Activated T-cell treated with anti-CD3 and anti-CD28 coated beads, Interleukin-2, amount 50 U/mL, for 24 hours (primary cell): ENCODE results near the gene MTF2.

Experiments
- DNase-seq: peaks from one replicate; pipeline ENCODE4 v3.0.0-alpha.2; 2020
- H3K27ac Mint-ChIP-seq: 2 replicates; pipeline ENCODE4 v1.8.0; 2020; ENCODE audit warnings: mild to moderate bottlenecking, mixed read lengths
- H3K27me3 Mint-ChIP-seq: 2 replicates; pipeline ENCODE4 v1.8.0; 2020; ENCODE audit warnings: mixed read lengths
- H3K36me3 Mint-ChIP-seq: 2 replicates; pipeline ENCODE4 v1.8.0; 2020; ENCODE audit warnings: low read depth, mixed read lengths
- H3K4me1 Mint-ChIP-seq: 2 replicates; pipeline ENCODE4 v1.8.0; 2020; ENCODE audit warnings: low read depth, mixed read lengths
- H3K4me3 Mint-ChIP-seq: 2 replicates; pipeline ENCODE4 v1.8.0; 2020; ENCODE audit warnings: mild to moderate bottlenecking, moderate library complexity, mixed read lengths
- H3K9me3 Mint-ChIP-seq: 2 replicates; pipeline ENCODE4 v1.8.0; 2020; ENCODE audit warnings: mixed read lengths

The MTF2 gene

GRCh38 chr1:93107395-93107794 lies 28.3 kb downstream of the MTF2 start:
- H3K27me3 Mint-ChIP-seq, result no peaks in the 10 kb centered on the region
- H3K36me3 Mint-ChIP-seq, result peaks cover 81% of the 10 kb centered on the region
- no peak overlapping the region for H3K27ac Mint-ChIP-seq
- no peak for DNase-seq
- H3K9me3 Mint-ChIP-seq, result peaks cover 19% of the 10 kb centered on the region
- no peak overlapping the region for H3K4me3 Mint-ChIP-seq
- peaks cover 35% of the 10 kb centered on the region for H3K4me1 Mint-ChIP-seq

- no peak overlapping the region for H3K4me3 Mint-ChIP-seq
- H3K9me3 Mint-ChIP-seq, result peaks cover 19% of the 10 kb centered on the region
- H3K4me1 Mint-ChIP-seq, result peaks cover 36% of the 10 kb centered on the region
- H3K36me3 Mint-ChIP-seq, result peaks cover 87% of the 10 kb centered on the region
- no peaks in the 10 kb centered on the region for H3K27me3 Mint-ChIP-seq
- H3K27ac Mint-ChIP-seq, result no peak overlapping the region
- no peak for DNase-seq
Observed at GRCh38 chr1:93108335-93108734, 29.3 kb downstream of the MTF2 start.

DNA sequence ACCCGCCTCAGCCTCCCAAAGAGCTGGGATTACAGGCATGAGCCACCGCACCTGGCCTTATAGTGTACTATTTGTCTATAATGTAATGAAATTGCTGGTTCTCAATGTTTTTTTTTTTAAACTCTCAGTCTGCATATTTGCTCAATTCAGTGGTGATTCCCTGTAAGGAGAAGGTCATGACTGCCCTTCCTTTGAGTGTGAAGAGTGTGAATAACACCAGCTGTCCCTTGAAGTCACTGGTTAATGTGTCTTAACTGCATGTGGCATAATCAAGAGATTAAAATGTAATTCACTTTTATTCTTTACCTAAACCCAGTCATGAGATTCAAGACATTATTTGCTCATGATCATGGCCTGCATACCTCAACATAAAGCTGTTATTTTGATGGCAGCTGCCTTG lies 30.5 kb downstream of the MTF2 start:
- Mint-ChIP-seq H3K4me3 (no peak overlapping the region), H3K9me3 (peaks cover 19% of the 10 kb centered on the region), H3K36me3 (peaks cover 87% of the 10 kb centered on the region), H3K27me3 (no peaks in the 10 kb centered on the region), H3K4me1 (peaks cover 38% of the 10 kb centered on the region), H3K27ac (no peak overlapping the region)
- DNase-seq, result no peak

DNA sequence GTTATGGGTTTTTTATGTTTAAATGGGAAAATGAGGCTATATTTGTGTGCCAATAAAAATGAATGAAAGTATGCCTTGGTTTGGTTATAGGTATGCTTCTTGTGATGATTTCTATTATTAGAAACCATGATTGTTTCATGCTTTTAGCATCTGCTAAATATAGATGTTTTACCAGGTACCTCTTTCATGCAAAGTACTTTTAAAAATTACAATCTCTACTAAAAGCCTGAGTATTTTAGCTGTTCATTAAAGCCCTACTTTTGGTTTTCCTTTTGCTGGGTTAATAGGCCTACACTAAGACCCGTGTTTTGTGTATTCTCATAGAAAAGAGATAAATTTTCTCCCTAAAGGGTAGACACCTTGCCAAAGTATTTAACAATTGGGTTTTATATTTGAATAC lies 32.0 kb downstream of the MTF2 start:
- Mint-ChIP-seq H3K27me3 (no peaks in the 10 kb centered on the region), H3K36me3 (peaks cover 82% of the 10 kb centered on the region)

DNA sequence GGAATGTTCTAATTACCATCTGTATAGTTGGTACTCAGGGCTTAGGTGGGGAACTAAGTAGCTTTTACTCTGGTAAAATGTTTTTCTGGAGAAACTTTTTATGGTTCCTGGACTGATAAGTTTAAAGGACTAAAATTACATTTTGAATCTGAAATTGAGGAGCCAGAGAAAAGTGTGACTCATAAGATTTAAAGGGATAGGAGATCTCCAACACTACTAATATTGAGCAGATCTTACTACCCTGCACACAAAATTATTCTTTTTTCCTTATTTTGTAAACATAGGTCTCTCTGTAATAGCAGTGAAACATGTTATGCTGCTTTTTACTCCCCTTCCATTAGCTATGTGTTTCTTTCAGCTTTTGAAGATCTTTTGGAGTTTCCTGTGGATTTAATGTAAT lies 32.5 kb downstream of the MTF2 start:
- DNase-seq, result no peak
- peak overlapping the region; percentile 10 for H3K27ac Mint-ChIP-seq
- H3K36me3 Mint-ChIP-seq, result peaks cover 82% of the 10 kb centered on the region
- no peak overlapping the region for H3K4me3 Mint-ChIP-seq
- no peaks in the 10 kb centered on the region for H3K27me3 Mint-ChIP-seq
- H3K4me1 Mint-ChIP-seq, result peaks cover 38% of the 10 kb centered on the region
- H3K9me3 Mint-ChIP-seq, result peaks cover 14% of the 10 kb centered on the region

More for the DNA sequence above, 32.0 kb downstream of the MTF2 start:
- Mint-ChIP-seq H3K4me1 (peaks cover 38% of the 10 kb centered on the region), H3K27ac (no peak overlapping the region), H3K4me3 (no peak overlapping the region), H3K9me3 (peaks cover 16% of the 10 kb centered on the region)
- no peak for DNase-seq

DNA sequence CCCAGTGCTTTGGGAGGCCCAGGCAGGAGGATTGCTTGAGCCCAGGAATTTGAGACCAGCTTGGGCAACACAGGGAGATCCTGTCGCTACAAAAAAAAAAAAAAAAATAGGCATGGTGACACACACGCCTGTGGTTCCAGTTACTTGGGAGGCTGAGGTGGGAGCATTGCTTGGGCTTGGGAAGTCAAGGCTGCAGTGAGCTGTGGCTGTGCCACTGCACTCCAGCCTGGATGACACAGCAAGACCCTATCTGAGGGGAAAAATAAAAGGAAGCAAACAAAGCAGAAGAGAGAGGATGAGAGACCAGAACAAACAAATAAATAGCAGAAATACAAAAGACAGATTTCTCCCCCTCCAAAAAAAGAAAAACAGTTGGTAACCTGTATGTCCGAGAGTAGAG lies 34.0 kb downstream of the MTF2 start:
- H3K4me3 Mint-ChIP-seq, result no peak overlapping the region
- H3K4me1 Mint-ChIP-seq, result peaks cover 37% of the 10 kb centered on the region
- no peaks in the 10 kb centered on the region for H3K27me3 Mint-ChIP-seq
- H3K9me3 Mint-ChIP-seq, result peaks cover 5% of the 10 kb centered on the region
- no peak for DNase-seq
- H3K27ac Mint-ChIP-seq, result peak overlapping the region; percentile 5
- peaks cover 81% of the 10 kb centered on the region for H3K36me3 Mint-ChIP-seq

GRCh38 chr1:93114391-93114790 lies 35.3 kb downstream of the MTF2 start:
- Mint-ChIP-seq H3K4me1 (peaks cover 29% of the 10 kb centered on the region), H3K27me3 (no peaks in the 10 kb centered on the region), H3K36me3 (peaks cover 81% of the 10 kb centered on the region), H3K4me3 (no peak overlapping the region), H3K9me3 (no peaks in the 10 kb centered on the region), H3K27ac (no peak overlapping the region)
- DNase-seq, result no peak

DNA sequence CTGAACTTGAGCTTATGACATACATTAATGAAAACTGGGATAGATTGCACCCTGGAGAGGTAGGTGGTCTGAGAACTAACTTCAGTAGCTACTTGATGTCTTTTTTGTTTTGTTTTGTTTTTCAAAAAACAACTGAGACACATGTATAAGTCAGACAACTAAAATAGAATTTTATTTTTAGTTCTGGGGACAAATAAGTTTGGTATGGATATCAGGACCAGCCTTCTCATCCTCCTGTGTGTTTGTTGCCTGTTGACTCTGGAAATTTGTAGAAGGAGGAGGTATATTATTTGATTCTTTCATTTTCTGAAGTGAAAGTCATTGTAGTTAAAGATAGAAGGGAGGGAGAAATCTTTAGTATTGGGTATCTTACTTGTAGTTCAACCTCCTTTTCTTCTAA lies 41.5 kb downstream of the MTF2 start:
- peaks cover 14% of the 10 kb centered on the region for H3K4me1 Mint-ChIP-seq
- DNase-seq, result no peak
- no peaks in the 10 kb centered on the region for H3K27me3 Mint-ChIP-seq
- H3K9me3 Mint-ChIP-seq, result no peaks in the 10 kb centered on the region
- peaks cover 85% of the 10 kb centered on the region for H3K36me3 Mint-ChIP-seq
- H3K4me3 Mint-ChIP-seq, result no peak overlapping the region
- H3K27ac Mint-ChIP-seq, result peak overlapping the region; percentile 6

GRCh38 chr1:93123201-93123783 lies 44.2 kb downstream of the MTF2 start:
- Mint-ChIP-seq H3K27me3 (no peaks in the 10 kb centered on the region), H3K4me1 (peaks cover 14% of the 10 kb centered on the region), H3K27ac (no peak overlapping the region), H3K4me3 (no peak overlapping the region), H3K36me3 (peaks cover 80% of the 10 kb centered on the region), H3K9me3 (no peaks in the 10 kb centered on the region)
- DNase-seq, result no peak

- no peaks in the 10 kb centered on the region for H3K9me3 Mint-ChIP-seq
- no peak overlapping the region for H3K4me3 Mint-ChIP-seq
- no peak for DNase-seq
- peak overlapping the region; percentile 50 for H3K27ac Mint-ChIP-seq
- no peaks in the 10 kb centered on the region for H3K27me3 Mint-ChIP-seq
- peaks cover 67% of the 10 kb centered on the region for H3K36me3 Mint-ChIP-seq
- peaks cover 14% of the 10 kb centered on the region for H3K4me1 Mint-ChIP-seq
Observed at GRCh38 chr1:93124556-93125355, 45.7 kb downstream of the MTF2 start.

DNA sequence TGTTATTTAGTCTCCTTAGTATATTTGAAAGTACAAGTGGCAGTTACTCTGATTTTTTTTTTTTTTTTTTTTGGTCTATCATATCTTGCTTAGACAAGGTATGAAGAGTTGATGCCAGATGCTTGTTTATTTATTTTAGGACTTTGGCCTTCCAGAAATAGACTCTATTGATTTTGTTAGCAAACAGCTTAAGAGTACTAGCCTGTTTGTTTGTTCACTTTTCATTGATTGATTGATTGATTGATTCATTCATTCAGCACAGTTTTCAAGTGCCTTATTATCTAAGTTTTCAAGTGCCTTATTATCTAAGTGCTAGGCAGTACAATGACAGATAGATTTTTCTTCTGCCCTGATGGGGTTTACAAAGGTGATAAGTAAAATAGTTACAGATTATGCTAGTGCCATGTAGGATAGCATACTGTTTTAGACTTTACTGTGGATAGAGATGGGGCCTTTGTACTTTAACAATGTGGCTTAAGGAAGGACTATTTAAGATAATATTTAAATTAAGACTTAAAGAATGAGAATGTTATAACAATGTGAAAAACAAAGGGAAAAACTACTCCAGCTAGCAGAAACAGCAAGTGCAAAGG lies 50.5 kb downstream of the MTF2 start:
- peaks cover 8% of the 10 kb centered on the region for H3K4me1 Mint-ChIP-seq
- H3K36me3 Mint-ChIP-seq, result peaks cover 41% of the 10 kb centered on the region
- no peak overlapping the region for H3K4me3 Mint-ChIP-seq

DNA sequence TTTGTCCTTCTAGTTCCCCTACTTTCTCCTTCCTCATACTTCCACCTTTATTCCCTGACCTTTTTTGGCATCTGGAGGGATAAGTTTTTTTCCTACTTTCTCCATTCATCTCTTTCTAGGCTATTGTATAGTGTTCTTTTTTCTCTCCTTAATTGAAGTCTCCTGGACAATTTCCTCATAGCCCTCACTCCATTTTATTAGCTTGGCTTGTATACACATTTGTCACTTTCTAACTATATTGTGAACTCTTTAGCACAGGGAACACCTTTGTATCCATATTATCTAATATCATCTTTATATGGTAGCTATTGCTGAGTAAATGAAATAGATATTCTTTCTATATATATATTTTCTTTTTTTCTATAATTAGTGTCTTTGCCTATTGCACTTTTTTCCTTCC lies 53.6 kb downstream of the MTF2 start:
- no peak for DNase-seq
- Mint-ChIP-seq H3K27ac (no peak overlapping the region), H3K36me3 (peaks cover 45% of the 10 kb centered on the region), H3K27me3 (no peaks in the 10 kb centered on the region), H3K4me1 (no peaks in the 10 kb centered on the region), H3K9me3 (no peaks in the 10 kb centered on the region), H3K4me3 (no peak overlapping the region)

More for the DNA sequence above, 50.5 kb downstream of the MTF2 start:
- no peak for DNase-seq
- Mint-ChIP-seq H3K27me3 (no peaks in the 10 kb centered on the region), H3K9me3 (no peaks in the 10 kb centered on the region), H3K27ac (no peak overlapping the region)

DNA sequence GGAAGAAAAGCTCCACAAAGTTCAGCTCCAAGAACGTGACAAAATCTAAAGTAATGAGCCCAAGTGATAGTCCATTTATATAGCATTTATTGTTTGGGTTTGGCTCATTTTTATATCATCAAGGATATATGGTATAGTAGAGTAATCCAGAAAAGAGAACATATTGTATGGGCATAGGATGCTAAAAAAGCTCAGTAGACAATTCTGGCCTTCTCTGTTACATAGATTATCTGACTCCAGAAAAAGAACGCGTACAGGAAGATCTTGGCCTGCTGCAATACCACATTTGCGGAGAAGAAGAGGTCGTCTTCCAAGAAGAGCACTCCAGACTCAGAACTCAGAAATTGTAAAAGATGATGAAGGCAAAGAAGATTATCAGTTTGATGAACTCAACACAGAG lies 57.4 kb downstream of the MTF2 start:
- DNase-seq, result no peak
- H3K4me1 Mint-ChIP-seq, result no peaks in the 10 kb centered on the region
- no peaks in the 10 kb centered on the region for H3K27me3 Mint-ChIP-seq
- no peak overlapping the region for H3K27ac Mint-ChIP-seq
- no peaks in the 10 kb centered on the region for H3K9me3 Mint-ChIP-seq
- H3K4me3 Mint-ChIP-seq, result no peak overlapping the region
- H3K36me3 Mint-ChIP-seq, result peaks cover 71% of the 10 kb centered on the region

GRCh38 chr1:93137604-93138292 lies 58.7 kb downstream of the MTF2 start:
- peak overlapping the region; percentile 27 for H3K27ac Mint-ChIP-seq
- DNase-seq, result no peak
- H3K36me3 Mint-ChIP-seq, result peaks cover 80% of the 10 kb centered on the region
- no peaks in the 10 kb centered on the region for H3K27me3 Mint-ChIP-seq
- peaks cover 2% of the 10 kb centered on the region for H3K4me1 Mint-ChIP-seq
- H3K9me3 Mint-ChIP-seq, result no peaks in the 10 kb centered on the region
- H3K4me3 Mint-ChIP-seq, result no peak overlapping the region

DNA sequence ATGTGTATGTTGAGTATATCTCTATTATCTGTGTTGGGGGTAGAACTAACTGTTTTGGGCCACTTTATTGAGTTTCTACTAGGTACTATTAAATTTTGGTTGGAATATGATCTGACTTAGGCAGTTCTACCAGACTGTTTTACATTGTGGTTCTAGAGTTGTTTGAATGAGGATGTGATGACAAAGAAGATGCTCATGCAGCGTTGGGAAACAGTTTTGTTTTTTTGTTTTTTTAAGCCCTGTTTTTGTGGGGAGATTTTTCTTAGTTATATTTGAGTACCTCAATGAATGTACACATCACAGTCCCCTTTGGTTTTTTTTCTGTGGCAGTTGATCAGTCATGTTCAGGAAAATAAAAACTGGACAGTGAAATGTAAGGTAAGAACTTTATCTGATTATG lies 61.0 kb downstream of the MTF2 start:
- H3K27me3 Mint-ChIP-seq, result no peaks in the 10 kb centered on the region
- H3K4me1 Mint-ChIP-seq, result peaks cover 2% of the 10 kb centered on the region
- H3K36me3 Mint-ChIP-seq, result peaks cover 70% of the 10 kb centered on the region
- H3K27ac Mint-ChIP-seq, result peak overlapping the region; percentile 19
- H3K9me3 Mint-ChIP-seq, result no peaks in the 10 kb centered on the region
- DNase-seq, result no peak
- H3K4me3 Mint-ChIP-seq, result no peak overlapping the region
